K562 (cell line): ENCODE results near the gene SLC6A6. TPM values are rescaled to one million over a fixed set of nuclear protein-coding genes. Genes with fewer than 3 reads are reported as not detected.

ENCODE experiments used
- ATAC-seq: fragments of 200-7000 bp; cut with Tn5 transposase; 3 replicates; pipeline ENCODE4 v1.9.1; 2020; ENCODE audit warnings: moderate library complexity
- BruUV-seq: library from RNA; stranded (reverse); fragments of 400-500 nt; replicated peaks from 2 replicates; lab custom pipeline; 2021; lab: Mats Ljungman, UMichigan
- CTCF ChIA-PET: fragments of 300-600 bp; formaldehyde crosslinking; extraction: SDS; loops from one replicate; lab custom pipeline; 2021; ENCODE audit warnings: low intra/inter-chr PET ratio; lab: Yijun Ruan, JAX
- POLR2A ChIA-PET: fragments of 300-600, 350-650 bp; sonication (Branson Sonifier 250); formaldehyde crosslinking; extraction: SDS; loops from one replicate; lab custom pipeline; 2021; ENCODE audit warnings: antibody characterized with exemption, inconsistent platforms; lab: Yijun Ruan, JAX
- DNase-seq, 4 experiments: peaks; one replicate each; pipeline versions ENCODE4 v3.0.0 to v3.0.0-alpha.2; 2011 to 2018; ENCODE audit warnings: low spot score in 3 of 4, mixed read lengths in 3 of 4; ENCODE audit errors: extremely low read depth in 1 of 4
- FAIRE-seq: peaks from 2 replicates; lab custom pipeline; 2011; peaks lifted over from hg19 to GRCh38; lab: Jason Lieb, UNC
- H2AFZ ChIP-seq: 2 replicates; pipeline ENCODE4 v1.6.0; 2011; ENCODE audit warnings: low read depth, low read length, control low read depth, inconsistent platforms
- H3K27ac ChIP-seq: fragments of 200-600 bp; 3 replicates; pipeline ENCODE4 v1.8.0; 2011; ENCODE audit warnings: low read depth, mild to moderate bottlenecking, control low read depth, inconsistent platforms, low read length, moderate library complexity, mixed read lengths; ENCODE audit errors: extremely low read depth
- H3K27me3 ChIP-seq, 2 experiments: fragments of 300-600 bp in 1 of 2; 2 replicates in 1 of 2; 3 replicates in 1 of 2; pipeline versions ENCODE4 v1.6.0 to v1.8.0; 2011; ENCODE audit warnings: inconsistent platforms in 2 of 2, low read length in 2 of 2, mild to moderate bottlenecking in 1 of 2, mixed read lengths in 1 of 2, moderate library complexity in 1 of 2; ENCODE audit not compliant: control insufficient read depth in 2 of 2, insufficient read depth in 2 of 2
- H3K36me3 ChIP-seq: fragments of 300-600 bp; 3 replicates; pipeline ENCODE4 v1.8.0; 2011; ENCODE audit warnings: mild to moderate bottlenecking, low read length, inconsistent platforms; ENCODE audit not compliant: control insufficient read depth, insufficient read depth
- H3K4me1 ChIP-seq, 2 experiments: fragments of 200-600 bp in 1 of 2; replicated peaks in 1 of 2; 2 replicates in 1 of 2; 3 replicates in 1 of 2; pipeline versions ENCODE4 v1.5.1 to v1.8.0; 2011; ENCODE audit warnings: inconsistent platforms in 2 of 2, low read length in 2 of 2, mild to moderate bottlenecking in 1 of 2, mixed read lengths in 1 of 2, moderate library complexity in 1 of 2; ENCODE audit not compliant: control insufficient read depth in 2 of 2, insufficient read depth in 2 of 2
- H3K4me2 ChIP-seq: 2 replicates; pipeline ENCODE4 v1.6.1; 2011; ENCODE audit warnings: low read length, control low read depth, inconsistent platforms, mixed read lengths; ENCODE audit not compliant: insufficient read depth
- H3K4me3 ChIP-seq: fragments of 200-600 bp; sonication (generic), shearing (Covaris generic); 2 replicates; pipeline ENCODE4 v1.5.1; 2016; ENCODE audit warnings: control low read depth, inconsistent platforms
- H3K79me2 ChIP-seq: fragments of 200-600 bp; 3 replicates; pipeline ENCODE4 v1.8.0; 2011; ENCODE audit warnings: low read length, inconsistent platforms; ENCODE audit not compliant: control insufficient read depth, insufficient read depth
- H3K9ac ChIP-seq, 2 experiments: 2 replicates each; pipeline versions ENCODE4 v1.6.0 to v1.6.1; 2011; ENCODE audit warnings: low read depth in 2 of 2, low read length in 2 of 2, control low read depth in 1 of 2, inconsistent platforms in 1 of 2, mild to moderate bottlenecking in 1 of 2, mixed read lengths in 1 of 2; ENCODE audit not compliant: insufficient read depth in 1 of 2
- H3K9me1 ChIP-seq: one replicate; pipeline ENCODE4 v1.6.0; 2011; ENCODE audit warnings: inconsistent platforms, mild to moderate bottlenecking, low read length, moderate library complexity; ENCODE audit not compliant: control insufficient read depth, insufficient read depth
- H3K9me3 ChIP-seq: replicated peaks from 2 replicates; pipeline ENCODE4 v1.5.1; 2011; ENCODE audit warnings: low read depth, low read length, inconsistent platforms; ENCODE audit not compliant: control insufficient read depth, insufficient read depth
- H4K20me1 ChIP-seq: replicated peaks from 2 replicates; pipeline ENCODE4 v1.6.1; 2011; ENCODE audit warnings: low read length, inconsistent platforms, mixed read lengths; ENCODE audit not compliant: control insufficient read depth, insufficient read depth
- CXXC5 ChIP-seq: fragments of 250-450 bp; sonication (Bioruptor Pico); IDR thresholded peaks from 2 replicates; pipeline ENCODE4 v1.8.0; 2022; ENCODE audit warnings: inconsistent platforms, mild to moderate bottlenecking, moderate library complexity
- DNMT1 ChIP-seq: fragments of 450-650 bp; IDR thresholded peaks from 2 replicates; pipeline ENCODE4 v1.6.1; 2016; ENCODE audit warnings: antibody characterized with exemption, mild to moderate bottlenecking
- HNRNPUL1 ChIP-seq: fragments of 200-400 bp; formaldehyde crosslinking; IDR thresholded peaks from 2 replicates; pipeline ENCODE4 v1.6.1; 2017; ENCODE audit warnings: low read length
- KLF10 ChIP-seq: fragments of 250-450 bp; sonication (Bioruptor Pico); IDR thresholded peaks from 2 replicates; pipeline ENCODE4 v1.6.1; 2021; ENCODE audit warnings: matching md5 sums
- RFX1 ChIP-seq: fragments of 450-650 bp; IDR thresholded peaks from 2 replicates; pipeline ENCODE4 v1.6.1; 2016; ENCODE audit warnings: mild to moderate bottlenecking, moderate library complexity
- STAT5B ChIP-seq: fragments of 250-450 bp; sonication (Bioruptor Pico); IDR thresholded peaks from 2 replicates; pipeline ENCODE4 v1.8.0; 2021; ENCODE audit warnings: mild to moderate bottlenecking, inconsistent platforms
- ZNF140 ChIP-seq: fragments of 250-450 bp; sonication (Bioruptor Pico); IDR thresholded peaks from 2 replicates; pipeline ENCODE4 v1.8.0; 2021; ENCODE audit warnings: moderate library complexity, mild to moderate bottlenecking, inconsistent platforms
- WGBS: fragments of 100-300 bp; shearing (Covaris generic); methylation state at CpG from one replicate; pipeline ENCODE4 v1.1.6; 2016; ENCODE audit warnings: low coverage, mixed read lengths; ENCODE audit not compliant: insufficient coverage; ENCODE audit errors: missing lambda C conversion rate; 5-methylcytosine and 5-hydroxymethylcytosine counted together
- in situ Hi-C: fragments of 300-500 bp; cut with MboI; formaldehyde crosslinking; loops from 4 replicates; pipeline ENCODE4 v1.15.0; 2018; ENCODE audit warnings: inconsistent platforms, mixed read lengths
- intact Hi-C: fragments of 100-400 bp; cut with micrococcal nuclease; formaldehyde crosslinking; loops from 2 replicates; pipeline ENCODE4 v1.14.2; 2022
- polyA plus RNA-seq, 8 experiments: library from polyadenylated mRNA; depleted of rRNA in 4 of 8; stranded (reverse) in 5 of 8; unstranded in 3 of 8; fragments of >200 nt; fragmentation: Nextera tagmentation in 2 of 8; fragmentation: Illumina TruSeq in 1 of 8; extraction: Ambion mirVana in 2 of 8; extraction: Trizol in 1 of 8; gene quantifications; 2 replicates each; pipeline versions ENCODE4 v1.2.1 to v1.2.3, GENCODE V29; 2011 to 2014; ENCODE audit warnings: inconsistent platforms in 1 of 8, missing spikeins in 1 of 8
- total RNA-seq, 7 experiments: library from RNA; depleted of rRNA in 6 of 7; stranded (reverse); fragments of >200 nt in 6 of 7; fragmentation: Illumina TruSeq in 2 of 7; extraction: Trizol in 2 of 7; gene quantifications; 2 replicates each; pipeline versions ENCODE4 v1.2.1 to v1.2.3, GENCODE V29; 2011 to 2021; ENCODE audit warnings: low replicate concordance in 1 of 7
- TF ChIP-seq, protein P1 (sequence below), 2 experiments: fragments of 450-650 bp; IDR thresholded peaks; 2 replicates each; pipeline ENCODE4 v1.6.1; 2016; ENCODE audit warnings: mild to moderate bottlenecking in 2 of 2, borderline replicate concordance in 1 of 2, low read depth in 1 of 2, moderate library complexity in 1 of 2
- TF ChIP-seq, protein P2 (sequence below), 2 experiments: IDR thresholded peaks; 2 replicates each; pipeline ENCODE4 v1.6.1; 2011; ENCODE audit warnings: borderline replicate concordance in 1 of 2, control low read depth in 1 of 2, low read depth in 1 of 2, low read length in 1 of 2, mild to moderate bottlenecking in 1 of 2, mixed read lengths in 1 of 2, moderate library complexity in 1 of 2; ENCODE audit not compliant: insufficient read depth in 1 of 2, insufficient read length in 1 of 2, poor library complexity in 1 of 2, severe bottlenecking in 1 of 2; ENCODE audit errors: extremely low read depth in 1 of 2

SLC6A6 gene
- total and polyA plus RNA-seq, 9 of the 15 experiments (the other 6 are each of a cell fraction or from before 2014, with no cell fraction given) = 12.3 to 203 (median 93.2) TPM

DNA sequence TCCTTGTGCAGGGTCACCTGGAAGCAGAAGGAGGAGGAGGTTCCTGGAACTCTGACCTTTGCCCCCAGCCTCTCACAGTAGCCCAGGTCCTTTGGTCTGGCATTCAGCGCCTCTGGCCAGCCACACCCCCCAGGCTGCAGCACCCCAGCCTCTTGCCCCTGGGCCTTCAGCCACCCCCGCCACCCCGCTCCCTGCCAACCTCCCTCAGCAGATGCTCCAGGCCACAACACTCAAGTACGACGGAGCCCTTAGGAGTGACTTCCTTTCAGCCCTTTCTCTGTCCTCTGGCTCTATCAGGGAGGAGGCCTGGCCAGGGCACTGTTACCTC is 92.5 kb downstream of the SLC6A6 start:
- ChIA-PET POLR2A (no interaction called here), CTCF (no interaction called here)
- H3K27me3 ChIP-seq = peaks cover 0 to 14% of the 10 kb centered on the region in 2 experiments; a peak in 2 of 5 replicates
- H2AFZ ChIP-seq = no peak overlapping the region
- WGBS = 65% methylated on average over 5 of the region's 5 CpGs
- H3K9ac ChIP-seq = peak overlapping the region in 1 of 2 experiments; percentile 19; a peak in 1 of 4 replicates
- H3K9me1 ChIP-seq = no peaks in the 10 kb centered on the region
- intact Hi-C loops = loop anchor here (10.0 kb wide), 1 partner anchor 600 kb away; no protein-coding TSS in a partner anchor
- no peak overlapping the region for H3K27ac ChIP-seq
- in situ Hi-C loops = no loop called here
- no peaks in the 10 kb centered on the region for H3K9me3 ChIP-seq
- no peak overlapping the region for H3K4me2 ChIP-seq
- peaks cover under 1% of the 10 kb centered on the region; the same call in 1 of the 3 replicates for H3K36me3 ChIP-seq
- H3K4me3 ChIP-seq = no peak overlapping the region
- H4K20me1 ChIP-seq = peaks cover 5% of the 10 kb centered on the region; the same call in 1 of the 2 replicates
- FAIRE-seq (no peak), ATAC-seq (no peak), DNase-seq (no peak)
- no peaks in the 10 kb centered on the region for H3K79me2 ChIP-seq
- TF ChIP-seq HNRNPUL1 = no peak
- TF ChIP-seq, protein P1, sequence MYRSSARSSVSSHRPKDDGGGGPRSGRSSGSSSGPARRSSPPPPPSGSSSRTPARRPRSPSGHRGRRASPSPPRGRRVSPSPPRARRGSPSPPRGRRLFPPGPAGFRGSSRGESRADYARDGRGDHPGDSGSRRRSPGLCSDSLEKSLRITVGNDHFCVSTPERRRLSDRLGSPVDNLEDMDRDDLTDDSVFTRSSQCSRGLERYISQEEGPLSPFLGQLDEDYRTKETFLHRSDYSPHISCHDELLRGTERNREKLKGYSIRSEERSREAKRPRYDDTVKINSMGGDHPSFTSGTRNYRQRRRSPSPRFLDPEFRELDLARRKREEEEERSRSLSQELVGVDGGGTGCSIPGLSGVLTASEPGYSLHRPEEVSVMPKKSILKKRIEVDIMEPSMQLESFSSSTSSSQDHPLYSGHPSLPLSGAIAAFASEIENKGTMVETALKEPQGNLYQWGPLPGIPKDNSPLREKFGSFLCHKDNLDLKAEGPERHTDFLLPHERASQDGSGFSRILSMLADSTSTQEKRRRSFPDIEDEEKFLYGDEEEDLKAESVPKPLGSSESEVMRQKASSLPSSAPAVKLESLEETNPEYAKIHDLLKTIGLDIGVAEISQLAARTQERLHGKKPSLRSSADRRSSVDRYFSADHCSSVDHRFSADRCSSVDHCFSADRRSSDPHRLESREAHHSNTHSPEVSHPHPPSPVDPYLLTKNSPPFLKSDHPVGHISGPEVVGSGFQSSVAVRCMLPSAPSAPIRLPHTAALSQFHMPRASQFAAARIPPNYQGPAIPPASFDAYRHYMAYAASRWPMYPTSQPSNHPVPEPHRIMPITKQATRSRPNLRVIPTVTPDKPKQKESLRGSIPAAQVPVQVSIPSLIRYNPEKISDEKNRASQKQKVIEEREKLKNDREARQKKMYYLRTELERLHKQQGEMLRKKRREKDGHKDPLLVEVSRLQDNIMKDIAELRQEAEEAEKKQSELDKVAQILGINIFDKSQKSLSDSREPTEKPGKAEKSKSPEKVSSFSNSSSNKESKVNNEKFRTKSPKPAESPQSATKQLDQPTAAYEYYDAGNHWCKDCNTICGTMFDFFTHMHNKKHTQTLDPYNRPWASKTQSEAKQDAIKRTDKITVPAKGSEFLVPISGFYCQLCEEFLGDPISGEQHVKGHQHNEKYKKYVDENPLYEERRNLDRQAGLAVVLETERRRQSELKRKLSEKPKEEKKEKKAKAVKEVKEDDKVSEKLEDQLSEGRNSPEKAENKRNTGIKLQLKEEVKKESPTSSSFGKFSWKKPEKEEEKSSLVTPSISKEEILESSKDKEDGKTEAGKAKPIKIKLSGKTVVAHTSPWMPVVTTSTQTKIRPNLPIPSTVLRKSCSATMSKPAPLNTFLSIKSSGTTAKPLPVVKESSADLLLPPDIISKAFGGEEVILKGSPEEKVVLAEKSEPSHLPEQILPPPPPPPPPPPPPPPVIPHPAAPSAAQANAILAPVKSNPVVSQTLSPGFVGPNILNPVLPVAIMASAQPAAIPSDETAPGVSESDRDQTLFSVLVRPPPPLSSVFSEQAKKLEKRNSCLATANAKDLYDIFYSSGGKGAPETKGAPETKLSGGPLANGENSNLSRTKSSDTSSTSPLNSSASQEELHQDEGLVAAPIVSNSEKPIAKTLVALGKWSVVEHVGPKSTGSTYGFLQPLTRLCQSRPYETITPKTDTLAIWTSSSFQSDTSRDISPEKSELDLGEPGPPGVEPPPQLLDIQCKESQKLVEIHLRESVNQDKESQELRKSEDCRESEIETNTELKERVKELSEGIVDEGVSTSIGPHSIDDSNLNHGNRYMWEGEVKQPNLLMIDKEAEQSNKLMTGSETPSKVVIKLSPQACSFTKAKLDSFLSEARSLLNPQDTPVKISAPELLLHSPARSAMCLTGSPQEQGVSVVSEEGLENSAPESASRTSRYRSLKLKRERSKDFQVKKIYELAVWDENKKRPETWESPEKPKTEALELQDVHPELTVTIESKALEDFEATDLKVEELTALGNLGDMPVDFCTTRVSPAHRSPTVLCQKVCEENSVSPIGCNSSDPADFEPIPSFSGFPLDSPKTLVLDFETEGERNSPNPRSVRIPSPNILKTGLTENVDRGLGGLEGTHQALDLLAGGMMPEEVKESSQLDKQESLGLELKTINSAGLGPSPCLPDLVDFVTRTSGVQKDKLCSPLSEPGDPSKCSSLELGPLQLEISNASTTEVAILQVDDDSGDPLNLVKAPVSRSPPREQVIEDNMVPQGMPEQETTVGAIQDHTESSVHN (IDR thresholded peaks at IDR 0.05; ENCODE audit: borderline replicate concordance in 1 of 2, low read depth in 1 of 2) = no peak
- TF ChIP-seq DNMT1 = no peak
- no peak for TF ChIP-seq CXXC5 (CRISPR knock-in tag)
- TF ChIP-seq, protein P2, sequence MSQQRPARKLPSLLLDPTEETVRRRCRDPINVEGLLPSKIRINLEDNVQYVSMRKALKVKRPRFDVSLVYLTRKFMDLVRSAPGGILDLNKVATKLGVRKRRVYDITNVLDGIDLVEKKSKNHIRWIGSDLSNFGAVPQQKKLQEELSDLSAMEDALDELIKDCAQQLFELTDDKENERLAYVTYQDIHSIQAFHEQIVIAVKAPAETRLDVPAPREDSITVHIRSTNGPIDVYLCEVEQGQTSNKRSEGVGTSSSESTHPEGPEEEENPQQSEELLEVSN (IDR thresholded peaks at IDR 0.05; ENCODE audit: borderline replicate concordance in 1 of 2, extremely low read depth in 1 of 2, insufficient read depth in 1 of 2, insufficient read length in 1 of 2, low read depth in 1 of 2, low read length in 1 of 2, poor library complexity in 1 of 2, severe bottlenecking in 1 of 2) = no peak
- TF ChIP-seq STAT5B = no peak
- no peak for TF ChIP-seq KLF10
- no peak for TF ChIP-seq ZNF140
- TF ChIP-seq RFX1 = no peak
- no TSS peak for BruUV-seq
- peaks cover 0 to 12% of the 10 kb centered on the region in 2 experiments; a peak in 2 of 5 replicates for H3K4me1 ChIP-seq
